Keratinocyte (primary cell): Measurements from ENCODE around the gene PMF1. TPM values are rescaled to one million over a fixed set of nuclear protein-coding genes. Genes with fewer than 3 reads are reported as not detected.

Source experiments
- DNase-seq: peaks from one replicate; pipeline ENCODE4 v3.0.0-alpha.2; 2011; ENCODE audit warnings: low read depth, missing footprints, low spot score
- FAIRE-seq: peaks from 2 replicates; lab custom pipeline; 2011; peaks lifted over from hg19 to GRCh38; lab: Jason Lieb, UNC
- H2AFZ ChIP-seq: 2 replicates; pipeline ENCODE4 v1.6.0; 2012; ENCODE audit warnings: low read length, control low read depth, inconsistent platforms; ENCODE audit not compliant: control insufficient read depth
- H3K27ac ChIP-seq: 2 replicates; pipeline ENCODE4 v1.5.1; 2011; ENCODE audit warnings: low read length; ENCODE audit not compliant: control insufficient read depth, insufficient read depth
- H3K27me3 ChIP-seq: 3 replicates; pipeline ENCODE4 v1.6.0; 2011; ENCODE audit warnings: low read length; ENCODE audit not compliant: control insufficient read depth, insufficient read depth; ENCODE audit errors: extremely low read depth
- H3K36me3 ChIP-seq, 2 experiments: 2 replicates in 1 of 2; 3 replicates in 1 of 2; pipeline ENCODE4 v1.5.1; 2011; ENCODE audit warnings: low read length in 2 of 2, mild to moderate bottlenecking in 1 of 2; ENCODE audit not compliant: control insufficient read depth in 2 of 2, insufficient read depth in 2 of 2; ENCODE audit errors: extremely low read depth in 1 of 2
- H3K4me1 ChIP-seq: 3 replicates; pipeline ENCODE4 v1.5.1; 2011; ENCODE audit warnings: low read length; ENCODE audit not compliant: control insufficient read depth, insufficient read depth; ENCODE audit errors: extremely low read depth
- H3K4me2 ChIP-seq: 3 replicates; pipeline ENCODE4 v1.6.0; 2011; ENCODE audit warnings: low read depth, low read length; ENCODE audit not compliant: control insufficient read depth, insufficient read depth; ENCODE audit errors: extremely low read depth
- H3K4me3 ChIP-seq, 3 experiments: fragments of 200-600 bp in 1 of 3; sonication (generic) in 1 of 3; 2 replicates in 2 of 3; 3 replicates in 1 of 3; pipeline ENCODE4 v1.5.1; 2011 to 2016; ENCODE audit warnings: low read length in 3 of 3, mild to moderate bottlenecking in 3 of 3, control low read depth in 2 of 3, inconsistent platforms in 1 of 3, low read depth in 1 of 3, mixed read lengths in 1 of 3, mixed run types in 1 of 3, moderate library complexity in 1 of 3; ENCODE audit not compliant: control insufficient read depth in 2 of 3, insufficient read depth in 2 of 3; ENCODE audit errors: extremely low read depth in 1 of 3
- H3K79me2 ChIP-seq: 2 replicates; pipeline ENCODE4 v1.6.0; 2012; ENCODE audit warnings: low read length; ENCODE audit not compliant: control insufficient read depth, insufficient read depth
- H3K9ac ChIP-seq: 3 replicates; pipeline ENCODE4 v1.6.0; 2011; ENCODE audit warnings: low read length; ENCODE audit not compliant: control insufficient read depth, insufficient read depth; ENCODE audit errors: extremely low read depth
- H3K9me1 ChIP-seq: 3 replicates; pipeline ENCODE4 v1.6.0; 2011; ENCODE audit warnings: low read length; ENCODE audit not compliant: control insufficient read depth, insufficient read depth; ENCODE audit errors: extremely low read depth
- H3K9me3 ChIP-seq: 2 replicates; pipeline ENCODE4 v1.5.1; 2012; ENCODE audit warnings: low read depth, low read length; ENCODE audit not compliant: control insufficient read depth
- H4K20me1 ChIP-seq: 3 replicates; pipeline ENCODE4 v1.6.0; 2011; ENCODE audit warnings: low read length; ENCODE audit not compliant: control insufficient read depth, insufficient read depth; ENCODE audit errors: extremely low read depth
- CTCF ChIP-seq, 3 experiments: IDR thresholded peaks in 1 of 3; conservative IDR thresholded peaks in 1 of 3; optimal IDR thresholded peaks in 1 of 3; 2 replicates in 2 of 3; 3 replicates in 1 of 3; pipeline versions ENCODE3 to v1.5.1; 2011; ENCODE audit warnings: low read length in 3 of 3, mild to moderate bottlenecking in 3 of 3, moderate library complexity in 2 of 3, control low read depth in 1 of 3, inconsistent platforms in 1 of 3; ENCODE audit not compliant: insufficient read depth in 2 of 3; ENCODE audit errors: extremely low read depth in 1 of 3
- EZH2 ChIP-seq: IDR thresholded peaks from one replicate; pipeline ENCODE4 v1.6.1; 2012; ENCODE audit warnings: inconsistent platforms, mild to moderate bottlenecking, low read length, moderate library complexity
- dilution Hi-C: fragments of 300-500 bp; cut with MboI; formaldehyde crosslinking; loops from one replicate; pipeline ENCODE4 v1.7.0; 2020; ENCODE audit warnings: low sequenced_read_pairs; ENCODE audit not compliant: extremely low pct_ligation_motif_present
- polyA plus RNA-seq, 5 experiments: library from polyadenylated mRNA; depleted of rRNA in 3 of 5; stranded (reverse) in 3 of 5; stranded (forward) in 1 of 5; unstranded in 1 of 5; fragments of >200 nt; gene quantifications; 1 replicate in 1 of 5; 2 replicates in 3 of 5; 3 replicates in 1 of 5; pipeline versions ENCODE4 v1.2.1 to v1.2.3, GENCODE V29; 2011 to 2012; ENCODE audit warnings: missing spikeins in 2 of 5, low read depth in 1 of 5, low replicate concordance in 1 of 5

PMF1 gene
- polyA plus RNA-seq, 1 donor (not counting 4 experiments of a cell fraction or from before 2014, with no cell fraction given): 41.0 TPM

DNA sequence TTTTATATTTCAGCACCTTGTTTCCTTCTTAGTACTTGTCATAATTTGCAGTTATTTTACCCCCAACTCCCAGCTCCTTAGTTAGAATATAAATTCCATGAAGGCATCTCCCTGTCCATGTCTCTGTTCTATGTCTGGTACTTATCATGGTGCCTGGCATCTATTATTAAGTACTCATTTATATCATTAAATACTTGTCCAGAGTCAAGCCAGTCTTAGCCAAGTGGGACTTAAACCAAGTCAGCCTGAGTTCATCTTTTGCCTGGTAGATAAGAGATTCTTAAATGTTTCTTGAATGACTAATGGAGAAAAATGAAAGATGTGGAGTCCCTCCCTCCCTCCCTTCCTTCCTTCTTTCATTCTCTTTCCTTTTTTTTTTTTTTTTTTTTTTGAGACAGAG, 9.5 kb upstream of the PMF1 start:
- Histone ChIP-seq H3K4me1 (peaks cover 8% of the 10 kb centered on the region), H3K9ac (no peak overlapping the region), H3K36me3 (peaks cover 17 to 29% of the 10 kb centered on the region in 2 experiments), H4K20me1 (no peaks in the 10 kb centered on the region), H3K9me1 (peaks cover 2% of the 10 kb centered on the region), H3K79me2 (peaks cover 40% of the 10 kb centered on the region), H2AFZ (no peak overlapping the region), H3K9me3 (no peaks in the 10 kb centered on the region), H3K27ac (no peak overlapping the region), H3K4me2 (peak overlapping the region; percentile 41), H3K27me3 (no peaks in the 10 kb centered on the region), H3K4me3 (no peak overlapping the region)
- TF ChIP-seq EZH2: no peak
- no peak for TF ChIP-seq CTCF (optimal IDR thresholded peaks at IDR 0.05 in 1 of 3, IDR thresholded peaks at IDR 0.05 in 1 of 3, conservative IDR thresholded peaks at IDR 0.05 in 1 of 3; ENCODE audit: extremely low read depth in 1 of 3, insufficient read depth in 2 of 3, low read length in 3 of 3)
- no peak for DNase-seq
- dilution Hi-C loops: no loop called here
- no peak for FAIRE-seq

- Histone ChIP-seq H3K4me2 (no peak overlapping the region), H4K20me1 (no peaks in the 10 kb centered on the region), H3K79me2 (peaks cover 27% of the 10 kb centered on the region), H3K27me3 (no peaks in the 10 kb centered on the region), H3K9ac (no peak overlapping the region), H3K9me3 (no peaks in the 10 kb centered on the region), H3K4me1 (peaks cover 8% of the 10 kb centered on the region), H3K4me3 (no peak overlapping the region), H2AFZ (no peak overlapping the region), H3K27ac (no peak overlapping the region), H3K9me1 (peaks cover 2% of the 10 kb centered on the region), H3K36me3 (peaks cover 12 to 26% of the 10 kb centered on the region in 2 experiments)
- DNase-seq (no peak), FAIRE-seq (no peak)
- TF ChIP-seq EZH2 (no peak), CTCF (optimal IDR thresholded peaks at IDR 0.05 in 1 of 3, IDR thresholded peaks at IDR 0.05 in 1 of 3, conservative IDR thresholded peaks at IDR 0.05 in 1 of 3; ENCODE audit: extremely low read depth in 1 of 3, insufficient read depth in 2 of 3, low read length in 3 of 3) (no peak)
- dilution Hi-C loops: no loop called here
These were observed 8.1 kb upstream of the PMF1 start for GRCh38 chr1:156204686-156205085.
